H1 (cell line): Measurements from ENCODE around the gene MACC1. TPM values are rescaled to one million over a fixed set of nuclear protein-coding genes. Genes with fewer than 3 reads are reported as not detected.

ENCODE experiments used
- CTCF ChIA-PET: fragments of 300-600 bp; sonication (Branson Sonifier 250); formaldehyde crosslinking; loops from one replicate; lab custom pipeline; 2021; ENCODE audit not compliant: partially characterized antibody; lab: Charles Lee
- POLR2A ChIA-PET: fragments of 300-600 bp; sonication (Branson Sonifier 250); formaldehyde crosslinking; loops from one replicate; lab custom pipeline; 2021; ENCODE audit warnings: inconsistent platforms; ENCODE audit not compliant: partially characterized antibody; lab: Charles Lee
- DNase-seq, 2 experiments: peaks; one replicate each; pipeline versions ENCODE4 v3.0.0 to v3.0.0-alpha.2; 2010 to 2022; ENCODE audit warnings: low spot score in 2 of 2, low read depth in 1 of 2, mixed read lengths in 1 of 2
- FAIRE-seq: peaks from 2 replicates; lab custom pipeline; 2011; peaks lifted over from hg19 to GRCh38; lab: Jason Lieb, UNC
- H2AFZ ChIP-seq: 2 replicates; pipeline ENCODE4 v1.8.1; 2012; ENCODE audit warnings: low read length, inconsistent platforms
- H2AK5ac ChIP-seq: 2 replicates; pipeline ENCODE4 v1.6.1; 2013; ENCODE audit warnings: low read depth, low read length
- H2BK120ac ChIP-seq: replicated peaks from 2 replicates; pipeline ENCODE3; 2013; ENCODE audit warnings: low read depth, low read length, inconsistent platforms
- H2BK12ac ChIP-seq: 2 replicates; pipeline ENCODE4 v1.6.1; 2013; ENCODE audit warnings: low read depth, low read length
- H2BK15ac ChIP-seq: 2 replicates; pipeline ENCODE4 v1.6.1; 2013; ENCODE audit warnings: low read length
- H2BK20ac ChIP-seq: 2 replicates; pipeline ENCODE4 v1.6.1; 2013; ENCODE audit warnings: low read length
- H2BK5ac ChIP-seq: 2 replicates; pipeline ENCODE4 v1.6.1; 2013; ENCODE audit warnings: low read depth, low read length
- H3K14ac ChIP-seq: 2 replicates; pipeline ENCODE4 v1.6.1; 2013; ENCODE audit warnings: inconsistent platforms; ENCODE audit not compliant: insufficient read length
- H3K18ac ChIP-seq: 2 replicates; pipeline ENCODE4 v1.6.1; 2013; ENCODE audit warnings: low read length; ENCODE audit errors: extremely low read depth
- H3K23ac ChIP-seq: 2 replicates; pipeline ENCODE4 v1.6.1; 2013; ENCODE audit warnings: inconsistent platforms; ENCODE audit not compliant: insufficient read length
- H3K23me2 ChIP-seq: 2 replicates; pipeline ENCODE4 v1.6.1; 2013; ENCODE audit warnings: low read depth, low read length
- H3K27ac ChIP-seq: 2 replicates; pipeline ENCODE4 v1.6.1; 2011; ENCODE audit warnings: low read depth, low read length, inconsistent platforms
- H3K27me3 ChIP-seq, 4 experiments: replicated peaks in 1 of 4; 1 replicate in 1 of 4; 2 replicates in 3 of 4; pipeline versions ENCODE4 v1.6.1 to v1.8.1; 2011 to 2013; ENCODE audit warnings: low read length in 3 of 4, mild to moderate bottlenecking in 3 of 4, inconsistent platforms in 2 of 4, mixed read lengths in 2 of 4, moderate library complexity in 1 of 4; ENCODE audit not compliant: control insufficient read depth in 3 of 4, insufficient read depth in 3 of 4; ENCODE audit errors: extremely low read depth in 1 of 4
- H3K36me3 ChIP-seq, 4 experiments: 2 replicates each; pipeline versions ENCODE4 v1.6.1 to v1.8.1; 2011 to 2013; ENCODE audit warnings: mild to moderate bottlenecking in 4 of 4, low read length in 3 of 4, moderate library complexity in 2 of 4, control low read depth in 1 of 4, inconsistent platforms in 1 of 4; ENCODE audit not compliant: insufficient read depth in 4 of 4, control insufficient read depth in 2 of 4
- H3K4ac ChIP-seq: replicated peaks from 2 replicates; pipeline ENCODE3; 2013; ENCODE audit warnings: low read length, low read depth, mixed read lengths, inconsistent platforms; ENCODE audit not compliant: insufficient read length
- H3K4me1 ChIP-seq, 4 experiments: replicated peaks in 1 of 4; 1 replicate in 1 of 4; 2 replicates in 3 of 4; pipeline versions ENCODE4 v1.6.1 to v1.8.1; 2011 to 2013; ENCODE audit warnings: low read length in 3 of 4, inconsistent platforms in 2 of 4, mixed read lengths in 1 of 4; ENCODE audit not compliant: insufficient read depth in 4 of 4, control insufficient read depth in 3 of 4
- H3K4me2 ChIP-seq, 2 experiments: 2 replicates each; pipeline versions ENCODE4 v1.6.1 to v1.8.1; 2011 to 2013; ENCODE audit warnings: low read depth in 2 of 2, low read length in 2 of 2, control low read depth in 1 of 2, inconsistent platforms in 1 of 2, mild to moderate bottlenecking in 1 of 2; ENCODE audit not compliant: insufficient read depth in 1 of 2
- H3K4me3 ChIP-seq, 4 experiments: fragments of 200-600, 300-600 bp in 1 of 4; sonication (generic), shearing (Covaris generic), sonication (Bioruptor Twin) in 1 of 4; 2 replicates each; pipeline versions ENCODE4 v1.5.1 to v1.8.1; 2011 to 2016; ENCODE audit warnings: low read length in 4 of 4, low read depth in 3 of 4, control low read depth in 2 of 4, inconsistent platforms in 2 of 4, mild to moderate bottlenecking in 2 of 4, mixed read lengths in 1 of 4, moderate library complexity in 1 of 4; ENCODE audit not compliant: insufficient read depth in 2 of 4; ENCODE audit errors: extremely low read depth in 1 of 4
- H3K56ac ChIP-seq: replicated peaks from 2 replicates; pipeline ENCODE3; 2013; ENCODE audit warnings: low read depth, mild to moderate bottlenecking, mixed read lengths, low read length, inconsistent platforms; ENCODE audit not compliant: insufficient read length
- H3K79me1 ChIP-seq: 2 replicates; pipeline ENCODE4 v1.6.1; 2013; ENCODE audit warnings: low read depth, low read length, control low read depth
- H3K79me2 ChIP-seq, 2 experiments: 2 replicates each; pipeline versions ENCODE4 v1.6.1 to v1.8.1; 2012 to 2013; ENCODE audit warnings: low read length in 2 of 2, mild to moderate bottlenecking in 2 of 2, inconsistent platforms in 1 of 2; ENCODE audit not compliant: insufficient read depth in 2 of 2, control insufficient read depth in 1 of 2
- H3K9ac ChIP-seq, 4 experiments: replicated peaks in 1 of 4; 1 replicate in 1 of 4; 2 replicates in 3 of 4; pipeline versions ENCODE4 v1.6.1 to v1.8.1; 2011 to 2013; ENCODE audit warnings: low read depth in 3 of 4, low read length in 3 of 4, control low read depth in 2 of 4, mild to moderate bottlenecking in 2 of 4, moderate library complexity in 2 of 4, inconsistent platforms in 1 of 4; ENCODE audit errors: extremely low read depth in 1 of 4
- H3K9me3 ChIP-seq, 2 experiments: 2 replicates each; pipeline versions ENCODE4 v1.6.1 to v1.8.1; 2012 to 2013; ENCODE audit warnings: mild to moderate bottlenecking in 2 of 2, moderate library complexity in 2 of 2, control low read depth in 1 of 2, inconsistent platforms in 1 of 2, low read depth in 1 of 2, low read length in 1 of 2, mixed read lengths in 1 of 2; ENCODE audit not compliant: insufficient read depth in 2 of 2
- H4K20me1 ChIP-seq, 2 experiments: replicated peaks in 1 of 2; 2 replicates each; pipeline versions ENCODE3 to v1.8.1; 2011 to 2013; ENCODE audit warnings: inconsistent platforms in 2 of 2, low read length in 2 of 2, mild to moderate bottlenecking in 1 of 2; ENCODE audit not compliant: insufficient read depth in 2 of 2, control insufficient read depth in 1 of 2
- H4K5ac ChIP-seq: 2 replicates; pipeline ENCODE4 v1.6.1; 2013; ENCODE audit warnings: low read length, low read depth, mixed read lengths, inconsistent platforms; ENCODE audit not compliant: insufficient read length
- H4K8ac ChIP-seq: 2 replicates; pipeline ENCODE4 v1.8.0; 2013; ENCODE audit warnings: mild to moderate bottlenecking, moderate library complexity, low read length, inconsistent platforms; ENCODE audit not compliant: insufficient read depth; ENCODE audit errors: extremely low read depth
- H4K91ac ChIP-seq: replicated peaks from 2 replicates; pipeline ENCODE3; 2013; ENCODE audit warnings: low read length, mixed read lengths, inconsistent platforms; ENCODE audit not compliant: insufficient read length
- CEBPB ChIP-seq: IDR thresholded peaks from 2 replicates; pipeline ENCODE4 v1.6.1; 2012; ENCODE audit warnings: low read depth, low read length
- E2F6 ChIP-seq: IDR thresholded peaks from 2 replicates; pipeline ENCODE4 v1.6.1; 2012; ENCODE audit warnings: inconsistent platforms
- EP300 ChIP-seq, 2 experiments: IDR thresholded peaks; 1 replicate in 1 of 2; 2 replicates in 1 of 2; pipeline ENCODE4 v1.6.1; 2011 to 2012; ENCODE audit warnings: low read depth in 2 of 2, low read length in 2 of 2, mild to moderate bottlenecking in 2 of 2, borderline replicate concordance in 1 of 2, inconsistent platforms in 1 of 2, moderate library complexity in 1 of 2
- WGBS, 2 experiments: shearing (Covaris generic) in 1 of 2; methylation state at CpG; one replicate each; pipeline versions ENCODE4 v1.1.6 to v1.1.7; 2013 to 2015; ENCODE audit warnings: low lambda C conversion rate in 2 of 2, mixed read lengths in 2 of 2, inconsistent platforms in 1 of 2, low coverage in 1 of 2, missing lambda C conversion rate in 1 of 2; ENCODE audit not compliant: insufficient replicate concordance in 2 of 2, insufficient coverage in 1 of 2, insufficient read length in 1 of 2; ENCODE audit errors: extremely low coverage in 1 of 2, missing lambda C conversion rate in 1 of 2; 5-methylcytosine and 5-hydroxymethylcytosine counted together
- polyA plus RNA-seq, 7 experiments: library from polyadenylated mRNA; depleted of rRNA in 3 of 7; stranded (reverse) in 5 of 7; unstranded in 2 of 7; fragments of >200 nt in 5 of 7; fragments of 200-250 nt in 2 of 7; gene quantifications; 1 replicate in 5 of 7; 2 replicates in 1 of 7; 4 replicates in 1 of 7; pipeline versions ENCODE4 v1.2.1 to v1.2.3, GENCODE V29; 2011 to 2013; ENCODE audit warnings: missing spikeins in 2 of 7, mixed read lengths in 2 of 7
- total RNA-seq: library from RNA; stranded (reverse); fragmentation: NEBNext Ultra II Directional; extraction: Animal tissue kit (Norgen Biotek cat#: 25700); gene quantifications from 2 replicates; pipeline ENCODE4 v1.2.1, GENCODE V29; 2021

MACC1 gene
- total and polyA plus RNA-seq, 2 of the 8 experiments (the other 6 are each of a cell fraction or from before 2014, with no cell fraction given): 2.0 to 17.2 TPM

GRCh38 chr7:20219446-20220292, 2.5 kb upstream of the MACC1 start:
- FAIRE-seq: no peak
- H4K8ac ChIP-seq: no peak overlapping the region
- H2AK5ac ChIP-seq: peak overlapping the region; percentile 4; the same call in 1 of the 2 replicates
- no peaks in the 10 kb centered on the region for H3K79me1 ChIP-seq
- no peak overlapping the region; the same call in 1 of the 2 replicates for H3K18ac ChIP-seq
- H3K4me2 ChIP-seq: no peak overlapping the region; a peak in 1 of 4 replicates
- DNase-seq: no peak
- H3K23me2 ChIP-seq: no peaks in the 10 kb centered on the region
- H3K9me3 ChIP-seq: no peaks in the 10 kb centered on the region
- 0 out of 2 replicates have a peak overlapping the region, but pooled peaks have one; percentile 8 for H2BK5ac ChIP-seq
- H3K56ac ChIP-seq: no peak overlapping the region
- H3K4me3 ChIP-seq: no peak overlapping the region
- H3K9ac ChIP-seq: no peak overlapping the region
- no peak overlapping the region for H3K14ac ChIP-seq
- H4K91ac ChIP-seq: no peak overlapping the region
- no peak overlapping the region for H2BK120ac ChIP-seq
- peak overlapping the region; percentile 50 for H2BK20ac ChIP-seq
- ChIA-PET CTCF (interaction anchor here (0.6 to 1.7 kb wide), 6 partner anchors 22 to 461 kb away, joined by 3 to 5 read pairs (median 3); no protein-coding TSS in a partner anchor), POLR2A (interaction anchor here (0.6 to 1.6 kb wide), 4 partner anchors 11 to 236 kb away, joined by 3 to 4 read pairs (median 3); partner anchors contain the start of gene ITGB8)
- H2BK12ac ChIP-seq: peak overlapping the region; percentile 51
- H3K79me2 ChIP-seq: 0 out of 4 replicates have a peak, but pooled peaks cover 0 to 6% of the 10 kb centered on the region in 2 experiments
- H2BK15ac ChIP-seq: peak overlapping the region; percentile 16; the same call in 1 of the 2 replicates
- peaks cover 0 to 8% (median 7%) of the 10 kb centered on the region in 4 experiments; a peak in 4 of 7 replicates for H3K4me1 ChIP-seq
- H3K23ac ChIP-seq: no peak overlapping the region
- no peaks in the 10 kb centered on the region for H3K36me3 ChIP-seq
- 84% methylated on average over 7 of the region's 7 CpGs; no CpG with 5 or more reads in 1 of the 2 experiments for WGBS, 2 experiments
- TF ChIP-seq CEBPB: peak; percentile 27; the same call in 1 of the 2 replicates
- TF ChIP-seq E2F6: 0 out of 2 replicates have a peak, but pooled peaks have one; percentile 25
- TF ChIP-seq EP300 (IDR thresholded peaks at IDR 0.05; ENCODE audit: borderline replicate concordance in 1 of 2, low read depth in 2 of 2, low read length in 2 of 2): no peak
- no peak overlapping the region for H4K5ac ChIP-seq
- H4K20me1 ChIP-seq: no peaks in the 10 kb centered on the region
- no peak overlapping the region; the same call in 1 of the 2 replicates for H3K27ac ChIP-seq
- no peak overlapping the region for H3K4ac ChIP-seq
- no peaks in the 10 kb centered on the region for H3K27me3 ChIP-seq
- H2AFZ ChIP-seq: peak overlapping the region; percentile 37; the same call in 1 of the 2 replicates
